GM18511 (cell line): ENCODE measurements around the gene METTL26.

Source experiments
- ATAC-seq: cut with Tn5 transposase; IDR thresholded peaks from one replicate; pipeline ENCODE4 v1.9.1; 2021; ENCODE audit warnings: mild to moderate bottlenecking, moderate library complexity; ENCODE audit not compliant: unreplicated experiment

METTL26 gene

GRCh38 chr16:636206-637080 is at the start of gene METTL26:
TSS of gene METTL26 (minus strand) at chr16:636305. CDS start at chr16:636290, 15 bp downstream.
- ATAC-seq = peak; percentile 75

GRCh38 chr16:684961-685696 is 49.0 kb upstream of the METTL26 start:
- ATAC-seq = no peak

DNA sequence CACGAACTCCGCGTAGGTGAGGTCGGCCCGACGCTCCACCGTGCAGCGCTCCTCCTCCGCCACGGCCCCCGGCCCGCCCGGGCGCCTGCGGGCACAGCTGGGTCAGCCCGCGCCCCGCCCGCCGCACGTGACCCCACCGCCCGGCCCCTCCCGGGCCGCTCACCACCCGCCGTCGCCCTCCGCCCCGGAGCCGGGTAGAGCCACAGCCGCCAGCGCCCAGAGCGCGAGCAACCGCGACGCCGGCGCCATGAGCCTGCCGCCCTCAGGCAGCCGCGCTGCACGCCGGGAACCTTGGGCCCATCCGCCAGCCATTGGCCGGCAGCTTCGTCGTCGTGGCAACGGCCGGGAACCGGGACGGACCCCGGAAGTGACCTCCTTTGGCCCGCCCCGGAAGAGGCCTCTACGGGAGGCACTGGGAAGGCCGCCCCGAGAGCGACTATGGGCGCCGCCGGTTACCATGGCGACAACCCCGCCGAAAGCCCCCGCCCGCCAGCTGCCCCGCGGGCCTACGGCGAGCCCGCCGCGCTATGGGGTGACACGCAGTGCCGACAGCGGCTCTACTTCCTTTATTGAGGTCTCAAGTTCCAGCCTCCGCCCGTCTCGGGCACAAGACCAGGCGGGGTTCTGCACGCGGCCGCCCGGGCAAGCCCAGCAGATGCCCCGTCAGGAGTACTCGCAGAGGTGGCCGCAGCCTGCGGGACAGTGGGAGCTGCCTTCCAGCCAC is 48.1 kb upstream of the METTL26 start, which contains the start of gene JMJD8:
Gene JMJD8 (minus strand): TSS at position 264 of the 724 bp plus-strand sequence. CDS start 15 bp downstream, at position 249.
- peak; percentile 72 for ATAC-seq

DNA sequence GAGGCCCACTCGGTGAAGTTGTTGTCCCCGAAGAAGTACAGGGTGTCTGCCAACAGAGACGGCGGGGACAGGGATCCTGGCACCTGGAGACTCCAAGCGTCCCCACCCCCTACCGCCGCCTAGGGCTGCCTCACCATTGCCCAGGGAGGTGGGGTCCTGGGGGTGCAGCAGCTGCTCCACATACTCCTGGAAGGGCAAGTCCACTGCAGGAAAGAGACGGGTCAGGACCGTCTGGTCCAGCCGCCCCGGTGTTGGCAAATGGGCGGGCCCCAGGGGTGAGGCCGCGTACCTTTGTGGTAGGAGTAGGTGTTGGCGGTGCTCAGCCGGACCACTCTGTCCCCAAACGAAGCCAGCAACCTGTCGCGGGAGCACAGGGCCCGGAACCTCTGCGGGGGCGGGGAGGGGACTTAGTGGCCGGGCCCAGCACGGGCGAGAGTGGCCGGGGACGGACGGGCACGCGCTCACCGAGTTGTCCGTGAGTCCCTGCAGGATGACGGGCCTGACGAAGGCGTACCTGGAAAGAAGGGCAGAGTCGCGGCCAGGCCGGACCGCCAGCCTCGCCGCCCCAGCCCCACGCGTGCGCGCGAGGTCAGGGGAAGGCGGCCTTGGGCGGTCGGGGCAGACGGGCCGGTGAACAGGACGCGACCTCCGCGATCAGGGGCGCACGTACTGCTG is 47.4 kb upstream of the METTL26 start:
- ATAC-seq = no peak

DNA sequence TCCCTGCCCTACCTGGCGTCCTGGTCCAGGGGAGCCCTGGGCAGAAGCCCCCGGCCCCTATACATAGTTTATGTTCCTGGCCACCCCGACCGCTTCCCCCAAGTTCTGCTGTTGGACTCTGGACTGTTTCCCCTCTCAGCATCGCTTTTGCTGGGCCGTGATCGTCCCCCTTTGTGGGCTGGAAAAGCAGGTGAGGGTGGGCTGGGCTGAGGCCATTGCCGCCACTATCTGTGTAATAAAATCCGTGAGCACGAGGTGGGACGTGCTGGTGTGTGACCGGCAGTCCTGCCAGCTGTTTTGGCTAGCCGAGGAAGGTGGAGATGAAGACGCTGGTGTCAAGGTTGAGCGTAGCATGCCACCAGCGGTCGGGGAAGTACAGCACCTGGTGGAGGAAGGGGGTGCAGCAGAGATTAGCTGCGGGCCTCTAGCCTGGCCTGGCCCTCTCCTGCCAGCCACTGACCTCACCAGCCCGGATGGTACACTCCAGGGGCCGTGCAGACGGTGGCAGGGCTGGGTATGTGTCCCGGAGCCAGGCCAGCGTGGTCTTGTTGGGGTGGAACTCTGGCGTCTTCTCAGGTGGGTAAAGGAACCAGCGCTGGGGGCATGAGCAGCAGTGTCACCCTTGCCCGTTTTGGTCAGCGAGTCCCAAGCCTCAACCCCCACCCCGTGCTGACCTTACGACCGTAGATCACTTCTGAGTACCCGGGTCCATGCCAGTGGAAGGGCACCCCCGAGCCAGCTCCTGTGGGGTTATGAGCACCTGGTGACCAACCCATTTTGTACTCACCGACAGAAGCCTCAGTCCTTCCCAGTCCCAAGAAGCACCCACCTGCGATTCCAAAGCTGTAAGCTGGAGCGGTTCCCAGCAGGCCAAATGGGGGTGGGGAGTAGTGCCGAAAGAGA is 46.6 kb upstream of the METTL26 start:
- no peak for ATAC-seq

DNA sequence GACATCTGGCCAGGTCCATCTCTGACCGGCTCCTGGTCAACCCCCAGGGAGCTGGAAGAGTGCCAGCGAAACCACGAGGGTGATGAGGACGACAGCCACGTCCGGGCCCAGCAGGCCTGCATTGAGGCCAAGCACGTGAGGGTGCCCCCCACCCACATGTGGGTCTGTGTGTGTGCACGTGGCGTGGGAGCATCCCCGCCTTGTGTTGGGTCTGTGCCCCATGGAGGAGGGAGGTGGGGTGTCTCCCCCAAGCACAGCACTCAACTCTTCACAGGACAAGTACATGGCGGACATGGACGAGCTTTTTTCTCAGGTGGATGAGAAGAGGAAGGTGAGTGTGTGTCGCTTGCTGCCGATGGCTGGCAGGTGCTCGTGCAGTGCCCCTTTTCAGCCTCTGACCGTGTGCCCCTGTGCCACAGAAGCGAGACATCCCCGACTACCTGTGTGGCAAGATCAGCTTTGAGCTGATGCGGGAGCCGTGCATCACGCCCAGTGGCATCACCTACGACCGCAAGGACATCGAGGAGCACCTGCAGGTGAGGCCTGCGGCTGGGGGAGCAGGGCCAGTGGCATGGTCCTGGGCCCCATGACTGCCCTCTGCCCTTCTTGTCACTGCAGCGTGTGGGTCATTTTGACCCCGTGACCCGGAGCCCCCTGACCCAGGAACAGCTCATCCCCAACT is 45.8 kb upstream of the METTL26 start:
- no peak for ATAC-seq

- no peak for ATAC-seq
Observed at GRCh38 chr16:680967-681745, 45.1 kb upstream of the METTL26 start.

- ATAC-seq = no peak
Observed at GRCh38 chr16:680625-680945, 44.5 kb upstream of the METTL26 start.

- peak; percentile 51 for ATAC-seq
Observed at GRCh38 chr16:679814-680624, 43.9 kb upstream of the METTL26 start, which contains the start of gene STUB1. TSS of gene STUB1 (plus strand) at chr16:680410. CDS start at chr16:680526, 116 bp downstream.

- no peak for ATAC-seq
Observed at GRCh38 chr16:678858-679813, 43.0 kb upstream of the METTL26 start.

- ATAC-seq = no peak
Observed at GRCh38 chr16:678209-678857, 42.2 kb upstream of the METTL26 start.

- ATAC-seq = no peak
Observed at GRCh38 chr16:677316-678190, 41.4 kb upstream of the METTL26 start.

DNA sequence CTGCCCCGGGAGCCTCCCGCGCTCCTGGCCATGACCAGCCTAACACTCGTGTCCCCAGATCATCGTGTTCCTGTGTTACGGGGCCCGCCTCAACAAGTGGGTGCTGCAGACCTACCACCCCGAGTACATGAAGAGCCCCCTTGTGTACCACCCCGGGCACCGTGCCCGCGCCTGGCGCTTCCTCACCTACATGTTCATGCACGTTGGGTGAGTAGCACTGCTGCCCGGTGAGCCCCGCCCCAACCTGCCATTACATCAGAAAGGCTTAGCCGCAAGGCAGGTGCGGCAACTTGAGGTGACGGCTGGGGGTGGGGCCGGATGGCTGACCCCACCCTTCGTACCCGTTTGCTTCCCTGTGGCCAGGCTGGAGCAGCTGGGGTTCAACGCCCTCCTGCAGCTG is 40.8 kb upstream of the METTL26 start:
- ATAC-seq = no peak

GRCh38 chr16:676565-676902 is 40.4 kb upstream of the METTL26 start:
- no peak for ATAC-seq
